WI38 (cell line): ENCODE measurements around the gene MACROD2.
"Not testable (repeated sequence)": the region's sequence is repeated elsewhere in the genome, so short reads cannot be mapped to it uniquely, and the experiment has no call there.

Experiments
- H3K4me3 ChIP-seq: 2 replicates; pipeline ENCODE4 v1.5.1; 2011; ENCODE audit warnings: low read depth, mild to moderate bottlenecking, control low read depth, low read length
- CTCF ChIP-seq: IDR thresholded peaks from 2 replicates; pipeline ENCODE4 v1.5.1; 2012; ENCODE audit warnings: low read depth, mild to moderate bottlenecking, control low read depth, low read length

The MACROD2 gene

GRCh38 chr20:15977758-15978157 lies 1982.4 kb downstream of the MACROD2 start:
- no peak for TF ChIP-seq CTCF
- no peak overlapping the region for H3K4me3 ChIP-seq

DNA sequence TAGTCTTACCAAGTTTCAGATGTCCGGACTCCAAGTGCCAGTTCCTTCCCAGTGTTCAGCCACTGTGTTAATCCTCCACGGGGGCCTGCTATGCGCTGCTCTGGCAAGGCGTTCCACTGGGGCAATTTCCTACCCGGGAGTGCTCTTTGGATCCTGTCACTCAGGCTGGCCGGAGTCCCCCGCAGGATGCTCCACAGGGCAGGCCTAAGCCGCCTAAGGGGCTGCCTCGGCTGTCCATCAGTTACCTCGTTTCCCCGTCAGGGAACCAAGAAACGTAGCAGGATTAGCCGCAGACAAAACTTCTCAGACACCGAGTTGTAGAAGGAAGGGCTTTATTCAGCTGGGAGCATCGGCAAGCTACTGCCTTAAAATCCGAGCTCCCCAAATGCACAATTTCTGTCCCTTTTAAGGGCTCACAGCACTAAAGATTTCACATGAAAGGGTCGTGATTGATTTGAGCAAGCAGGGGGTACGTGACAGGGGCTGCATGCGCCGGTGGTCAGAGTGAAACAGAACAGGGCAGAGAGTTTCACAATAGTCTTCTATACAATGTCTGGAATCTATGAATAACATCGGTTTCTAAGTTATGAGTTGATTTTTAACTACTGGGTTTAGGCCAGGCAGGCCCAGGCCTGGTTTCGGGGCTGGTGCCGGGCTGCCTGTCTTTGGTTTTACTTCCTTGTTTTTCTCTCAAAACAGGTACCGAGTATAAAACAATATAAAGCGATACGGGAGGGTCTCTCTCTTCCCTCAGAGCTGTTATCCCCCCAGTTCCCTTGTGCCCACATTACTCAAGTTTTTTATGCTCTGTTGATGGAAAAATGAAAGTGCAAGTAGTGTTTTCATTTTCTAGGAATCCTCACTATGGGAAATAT lies 1990.4 kb downstream of the MACROD2 start:
- not testable (repeated sequence) for H3K4me3 ChIP-seq

DNA sequence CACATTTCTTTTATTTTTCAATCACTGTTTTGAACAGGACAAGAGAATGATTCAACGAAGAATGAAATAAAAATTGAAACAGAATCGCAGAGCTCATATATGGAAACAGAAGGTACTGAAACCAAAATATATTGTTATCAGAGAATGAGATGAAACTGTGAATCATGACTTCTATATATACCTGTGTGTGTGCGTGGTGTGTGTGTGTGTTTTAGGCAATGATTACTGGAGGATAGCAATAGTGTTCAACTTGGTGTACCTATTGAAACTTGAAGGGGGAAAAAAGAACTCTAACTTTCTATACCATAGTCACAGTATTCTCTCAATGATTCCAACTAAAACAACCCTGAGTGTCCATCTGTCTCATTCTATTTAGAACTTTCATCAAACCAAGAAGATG lies 1991.4 kb downstream of the MACROD2 start:
- TF ChIP-seq CTCF = no peak
- H3K4me3 ChIP-seq = no peak overlapping the region

DNA sequence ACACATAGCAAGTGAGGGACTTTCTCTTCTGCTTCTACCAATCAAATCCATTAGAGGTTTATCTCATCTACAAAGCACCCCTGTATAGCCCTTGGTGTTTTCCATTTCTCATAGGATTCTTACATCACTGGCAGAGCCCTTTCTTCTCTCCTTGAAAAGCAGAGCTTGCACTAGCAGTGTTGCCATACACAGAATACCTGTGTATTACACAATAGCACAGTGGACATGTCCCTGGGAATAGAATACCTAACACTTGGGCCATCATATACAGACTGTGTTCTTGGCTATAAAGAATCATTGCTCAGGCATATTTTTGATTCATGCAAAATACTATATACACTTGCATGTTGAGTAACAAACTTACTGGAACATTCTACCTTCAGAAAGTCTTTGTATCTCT lies 1996.0 kb downstream of the MACROD2 start:
- TF ChIP-seq CTCF = no peak
- no peak overlapping the region for H3K4me3 ChIP-seq

DNA sequence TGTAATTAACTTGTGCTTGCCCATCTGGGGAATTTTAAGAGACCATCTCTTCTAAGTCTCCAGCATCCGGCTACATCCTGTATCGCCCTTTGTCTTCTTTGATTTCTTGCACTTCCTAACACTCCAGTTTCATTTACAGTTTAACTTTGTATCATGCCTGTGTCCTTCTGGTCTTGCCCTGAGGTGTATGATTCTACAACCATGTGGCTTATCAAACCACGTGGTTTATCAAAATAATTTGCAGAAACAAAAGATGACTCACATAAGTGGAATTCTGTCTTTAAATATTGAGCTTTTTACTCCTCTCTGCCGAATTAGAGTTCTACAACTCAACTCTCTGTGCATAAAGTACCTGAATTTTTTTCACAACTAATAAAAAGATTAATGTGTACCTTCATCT lies 1997.2 kb downstream of the MACROD2 start:
- no peak overlapping the region for H3K4me3 ChIP-seq
- no peak for TF ChIP-seq CTCF

DNA sequence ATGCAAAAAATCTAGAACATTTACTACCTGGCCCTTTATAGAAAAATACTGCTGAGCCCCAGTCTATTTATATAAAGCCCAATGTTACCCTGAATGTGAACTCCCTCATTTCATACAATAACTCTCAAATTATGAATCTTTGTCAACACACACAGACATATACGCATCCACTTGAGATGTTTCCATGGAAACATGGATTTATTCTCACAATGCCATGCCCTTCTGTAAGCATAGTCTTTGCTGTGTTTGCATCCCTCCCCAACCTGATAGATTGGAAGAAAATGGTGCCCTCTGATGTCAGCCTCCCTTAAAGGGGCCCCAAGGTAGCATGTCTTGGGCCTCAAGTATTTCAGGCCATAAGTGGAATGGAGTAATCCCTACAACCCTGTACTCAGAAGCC lies 2004.8 kb downstream of the MACROD2 start:
- H3K4me3 ChIP-seq = no peak overlapping the region
- no peak for TF ChIP-seq CTCF

GRCh38 chr20:16001286-16001685 lies 2006.0 kb downstream of the MACROD2 start:
- no peak for TF ChIP-seq CTCF
- H3K4me3 ChIP-seq = no peak overlapping the region

GRCh38 chr20:16003310-16003709 lies 2008.0 kb downstream of the MACROD2 start:
- no peak for TF ChIP-seq CTCF
- H3K4me3 ChIP-seq = no peak overlapping the region
